ENCODE data around the gene CUL3.
"Not testable (repeated sequence)": the region's sequence is repeated elsewhere in the genome, so short reads cannot be mapped to it uniquely, and the experiment has no call there.

CUL3 gene

DNA sequence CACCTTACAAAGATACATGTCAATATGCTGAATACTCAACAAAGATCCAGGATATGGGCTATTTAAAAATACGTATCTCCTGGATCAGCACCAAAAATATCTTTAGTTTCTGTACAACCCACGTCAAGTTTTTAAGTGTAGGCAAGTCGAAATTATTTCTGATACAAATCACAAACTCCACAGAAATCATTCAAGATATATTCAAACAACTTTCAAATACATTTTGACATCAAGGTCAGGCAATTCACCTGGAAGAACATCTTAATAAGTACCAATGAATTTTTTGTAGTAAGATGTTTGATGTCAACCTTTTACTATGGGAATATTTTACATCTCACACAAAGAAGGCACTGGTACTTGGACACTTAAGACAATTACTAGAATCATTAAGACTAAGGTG is 86.2 kb downstream of the CUL3 start:
- peaks cover 96% of the 10 kb centered on the region for H3K36me3 ChIP-seq (ENCODE audit: insufficient read depth, low read length)
- no peaks in the 10 kb centered on the region for H3F3A ChIP-seq (ENCODE audit: insufficient read depth, low read length)

GRCh38 chr2:224492531-224492930 is 92.6 kb downstream of the CUL3 start:
- Histone ChIP-seq H3K27me3 (ENCODE audit: insufficient read depth, low read length) (no peaks in the 10 kb centered on the region), H3K27ac (ENCODE audit: low read depth, low read length, poor library complexity, severe bottlenecking) (no peak overlapping the region), H3K4me2 (ENCODE audit: low read length) (no peak overlapping the region), H3K9ac (ENCODE audit: low read length) (no peak overlapping the region), H2AFZ (ENCODE audit: low read length) (no peak overlapping the region), H3K4me3 (ENCODE audit: low read depth, low read length, poor library complexity, severe bottlenecking) (no peak overlapping the region), H3K4me1 (ENCODE audit: insufficient read depth, low read length, severe bottlenecking) (peaks cover 42% of the 10 kb centered on the region), H3K79me2 (ENCODE audit: insufficient read depth, low read length) (peaks cover 27% of the 10 kb centered on the region), H3K36me3 (ENCODE audit: insufficient read depth, low read length) (peaks cover 80% of the 10 kb centered on the region), H3K9me3 (ENCODE audit: low read length) (no peaks in the 10 kb centered on the region), H3F3A (ENCODE audit: insufficient read depth, low read length) (no peaks in the 10 kb centered on the region), H4K20me1 (ENCODE audit: insufficient read depth, low read length) (no peaks in the 10 kb centered on the region), H3K9me2 (ENCODE audit: low read depth, low read length) (no peaks in the 10 kb centered on the region)
- TF ChIP-seq EZH2 (IDR thresholded peaks at IDR 0.05; ENCODE audit: borderline replicate concordance, low read length), result no peak
- TF ChIP-seq, protein P1, sequence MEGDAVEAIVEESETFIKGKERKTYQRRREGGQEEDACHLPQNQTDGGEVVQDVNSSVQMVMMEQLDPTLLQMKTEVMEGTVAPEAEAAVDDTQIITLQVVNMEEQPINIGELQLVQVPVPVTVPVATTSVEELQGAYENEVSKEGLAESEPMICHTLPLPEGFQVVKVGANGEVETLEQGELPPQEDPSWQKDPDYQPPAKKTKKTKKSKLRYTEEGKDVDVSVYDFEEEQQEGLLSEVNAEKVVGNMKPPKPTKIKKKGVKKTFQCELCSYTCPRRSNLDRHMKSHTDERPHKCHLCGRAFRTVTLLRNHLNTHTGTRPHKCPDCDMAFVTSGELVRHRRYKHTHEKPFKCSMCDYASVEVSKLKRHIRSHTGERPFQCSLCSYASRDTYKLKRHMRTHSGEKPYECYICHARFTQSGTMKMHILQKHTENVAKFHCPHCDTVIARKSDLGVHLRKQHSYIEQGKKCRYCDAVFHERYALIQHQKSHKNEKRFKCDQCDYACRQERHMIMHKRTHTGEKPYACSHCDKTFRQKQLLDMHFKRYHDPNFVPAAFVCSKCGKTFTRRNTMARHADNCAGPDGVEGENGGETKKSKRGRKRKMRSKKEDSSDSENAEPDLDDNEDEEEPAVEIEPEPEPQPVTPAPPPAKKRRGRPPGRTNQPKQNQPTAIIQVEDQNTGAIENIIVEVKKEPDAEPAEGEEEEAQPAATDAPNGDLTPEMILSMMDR (IDR thresholded peaks at IDR 0.05; ENCODE audit: low read length), result no peak

More for the DNA sequence above, 86.2 kb downstream of the CUL3 start:
- no peak overlapping the region for H3K9ac ChIP-seq (ENCODE audit: low read length)
- no peaks in the 10 kb centered on the region for H3K9me3 ChIP-seq (ENCODE audit: low read length)
- H3K27ac ChIP-seq (ENCODE audit: low read depth, low read length, poor library complexity, severe bottlenecking), result no peak overlapping the region
- no peaks in the 10 kb centered on the region for H3K27me3 ChIP-seq (ENCODE audit: insufficient read depth, low read length)
- TF ChIP-seq EZH2 (IDR thresholded peaks at IDR 0.05; ENCODE audit: borderline replicate concordance, low read length), result no peak
- TF ChIP-seq, protein P1 (IDR thresholded peaks at IDR 0.05; ENCODE audit: low read length), result no peak
- no peaks in the 10 kb centered on the region for H3K9me2 ChIP-seq (ENCODE audit: low read depth, low read length)
- no peaks in the 10 kb centered on the region for H3K4me1 ChIP-seq (ENCODE audit: insufficient read depth, low read length, severe bottlenecking)
- H3K4me2 ChIP-seq (ENCODE audit: low read length), result no peak overlapping the region
- no peaks in the 10 kb centered on the region for H4K20me1 ChIP-seq (ENCODE audit: insufficient read depth, low read length)
- no peak overlapping the region for H2AFZ ChIP-seq (ENCODE audit: low read length)
- H3K79me2 ChIP-seq (ENCODE audit: insufficient read depth, low read length), result peaks cover 5% of the 10 kb centered on the region; the same call in 1 of the 2 replicates
- H3K4me3 ChIP-seq (ENCODE audit: low read depth, low read length, poor library complexity, severe bottlenecking), result no peak overlapping the region

DNA sequence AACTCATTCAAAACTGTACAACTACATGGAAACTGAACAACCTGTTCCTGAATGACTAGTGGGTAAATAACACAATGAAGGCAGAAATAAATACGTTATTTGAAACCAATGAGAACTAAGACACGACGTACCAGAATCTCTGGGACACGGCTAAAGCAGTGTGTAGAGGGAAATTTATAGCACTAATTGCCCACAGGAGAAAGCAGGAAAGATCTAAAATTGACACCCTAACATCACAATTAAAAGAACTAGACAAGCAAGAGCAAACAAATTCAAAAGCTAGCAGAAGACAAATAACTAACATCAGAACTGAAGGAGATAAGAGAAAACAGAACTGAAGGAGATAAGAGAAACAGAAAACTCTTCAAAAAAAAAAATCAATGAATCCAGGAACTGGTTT is 97.2 kb downstream of the CUL3 start:
- not testable (repeated sequence) for H3K9ac ChIP-seq (ENCODE audit: low read length); H2AFZ ChIP-seq (ENCODE audit: low read length); H4K20me1 ChIP-seq (ENCODE audit: insufficient read depth, low read length); H3K4me3 ChIP-seq (ENCODE audit: low read depth, low read length, poor library complexity, severe bottlenecking); H3K27me3 ChIP-seq (ENCODE audit: insufficient read depth, low read length); H3K27ac ChIP-seq (ENCODE audit: low read depth, low read length, poor library complexity, severe bottlenecking); H3F3A ChIP-seq (ENCODE audit: insufficient read depth, low read length); H3K9me2 ChIP-seq (ENCODE audit: low read depth, low read length); H3K4me2 ChIP-seq (ENCODE audit: low read length); H3K9me3 ChIP-seq (ENCODE audit: low read length)
- peaks cover 69% of the 10 kb centered on the region for H3K36me3 ChIP-seq (ENCODE audit: insufficient read depth, low read length)
- H3K4me1 ChIP-seq (ENCODE audit: insufficient read depth, low read length, severe bottlenecking), result peaks cover 36% of the 10 kb centered on the region
- H3K79me2 ChIP-seq (ENCODE audit: insufficient read depth, low read length), result peaks cover 18% of the 10 kb centered on the region

DNA sequence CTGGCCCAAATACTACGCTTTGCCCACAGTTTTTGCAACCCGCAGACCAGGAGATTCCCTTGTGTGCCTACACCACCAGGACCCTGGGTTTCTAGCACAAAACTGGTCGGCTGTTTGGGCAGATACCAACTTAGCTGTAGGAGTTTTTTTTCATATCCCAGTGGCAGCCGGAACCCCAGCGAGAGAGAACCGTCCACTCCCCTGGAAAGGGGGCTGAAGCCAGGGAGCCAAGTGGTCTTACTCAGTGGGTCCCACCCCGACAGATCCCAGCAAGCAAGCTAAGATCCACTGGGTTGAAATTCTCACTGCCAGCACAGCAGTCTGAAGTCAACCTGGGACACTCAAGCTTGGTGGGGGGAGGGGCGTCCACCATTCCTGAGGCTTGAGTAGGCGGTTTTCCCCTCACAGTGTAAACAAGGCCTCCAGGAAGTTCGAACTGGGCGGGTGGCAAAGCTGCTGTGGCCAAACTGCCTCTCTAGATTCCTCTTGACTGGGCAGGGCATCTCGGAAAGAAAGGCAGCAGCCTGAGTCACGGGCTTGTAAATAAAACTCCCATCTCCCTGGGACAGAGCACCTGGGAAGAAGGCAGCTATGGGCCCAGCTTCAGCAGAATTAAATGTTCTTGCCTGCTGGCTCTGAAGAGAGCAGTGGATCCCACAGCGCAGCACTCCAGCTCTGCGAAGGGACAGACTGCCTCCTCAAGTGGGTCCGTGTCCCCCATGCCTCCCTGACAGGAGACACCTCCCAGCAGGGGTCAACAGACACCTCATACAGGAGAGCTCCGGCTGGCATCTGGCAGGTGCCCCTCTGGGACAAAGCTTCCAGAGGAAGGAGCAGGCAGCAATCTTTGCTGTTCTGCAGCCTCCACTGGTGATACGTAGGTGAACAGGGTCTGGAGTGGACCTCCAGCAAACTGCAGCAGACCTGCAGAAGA is 99.8 kb downstream of the CUL3 start:
- H3K4me3 ChIP-seq (ENCODE audit: low read depth, low read length, poor library complexity, severe bottlenecking); H3F3A ChIP-seq (ENCODE audit: insufficient read depth, low read length); H3K4me2 ChIP-seq (ENCODE audit: low read length); H3K9me2 ChIP-seq (ENCODE audit: low read depth, low read length); H4K20me1 ChIP-seq (ENCODE audit: insufficient read depth, low read length); H3K9ac ChIP-seq (ENCODE audit: low read length); H3K9me3 ChIP-seq (ENCODE audit: low read length); H3K27me3 ChIP-seq (ENCODE audit: insufficient read depth, low read length); H3K27ac ChIP-seq (ENCODE audit: low read depth, low read length, poor library complexity, severe bottlenecking); H2AFZ ChIP-seq (ENCODE audit: low read length); H3K79me2 ChIP-seq (ENCODE audit: insufficient read depth, low read length): not testable (repeated sequence)
- H3K36me3 ChIP-seq (ENCODE audit: insufficient read depth, low read length), result peaks cover 68% of the 10 kb centered on the region
- H3K4me1 ChIP-seq (ENCODE audit: insufficient read depth, low read length, severe bottlenecking), result peaks cover 11% of the 10 kb centered on the region
